Adipocyte (in vitro differentiated cells): ENCODE measurements around the gene FXYD3.

Experiments
- DNase-seq: peaks from one replicate; pipeline ENCODE4 v3.0.0-alpha.2; 2015; ENCODE audit warnings: low read depth
- H3K27me3 ChIP-seq: replicated peaks from 2 replicates; pipeline ENCODE4 v1.7.0; 2013; ENCODE audit warnings: mild to moderate bottlenecking, low read length, moderate library complexity; ENCODE audit not compliant: control insufficient read depth, insufficient read depth
- H3K36me3 ChIP-seq: 2 replicates; pipeline ENCODE4 v1.7.0; 2013; ENCODE audit warnings: low read length, mild to moderate bottlenecking, moderate library complexity; ENCODE audit not compliant: control insufficient read depth, insufficient read depth, severe bottlenecking
- H3K4me1 ChIP-seq: 2 replicates; pipeline ENCODE4 v1.7.0; 2013; ENCODE audit warnings: mild to moderate bottlenecking, low read length, moderate library complexity; ENCODE audit not compliant: control insufficient read depth, insufficient read depth
- H3K4me3 ChIP-seq: 2 replicates; pipeline ENCODE4 v1.7.0; 2013; ENCODE audit warnings: mild to moderate bottlenecking, low read length, moderate library complexity
- H3K9ac ChIP-seq: 2 replicates; pipeline ENCODE4 v1.7.0; 2013; ENCODE audit warnings: mild to moderate bottlenecking, low read length, moderate library complexity
- H3K9me3 ChIP-seq: 2 replicates; pipeline ENCODE4 v1.7.0; 2013; ENCODE audit warnings: mild to moderate bottlenecking, low read length, moderate library complexity; ENCODE audit not compliant: control insufficient read depth

FXYD3 gene

GRCh38 chr19:35088131-35088913, 27.3 kb upstream of the FXYD3 start:
- peaks cover 12% of the 10 kb centered on the region for H3K27me3 ChIP-seq
- peak; percentile 76 for DNase-seq
- H3K4me3 ChIP-seq: no peak overlapping the region
- H3K36me3 ChIP-seq: no peaks in the 10 kb centered on the region
- peaks cover 4% of the 10 kb centered on the region for H3K4me1 ChIP-seq
- no peaks in the 10 kb centered on the region for H3K9me3 ChIP-seq
- no peak overlapping the region for H3K9ac ChIP-seq

DNA sequence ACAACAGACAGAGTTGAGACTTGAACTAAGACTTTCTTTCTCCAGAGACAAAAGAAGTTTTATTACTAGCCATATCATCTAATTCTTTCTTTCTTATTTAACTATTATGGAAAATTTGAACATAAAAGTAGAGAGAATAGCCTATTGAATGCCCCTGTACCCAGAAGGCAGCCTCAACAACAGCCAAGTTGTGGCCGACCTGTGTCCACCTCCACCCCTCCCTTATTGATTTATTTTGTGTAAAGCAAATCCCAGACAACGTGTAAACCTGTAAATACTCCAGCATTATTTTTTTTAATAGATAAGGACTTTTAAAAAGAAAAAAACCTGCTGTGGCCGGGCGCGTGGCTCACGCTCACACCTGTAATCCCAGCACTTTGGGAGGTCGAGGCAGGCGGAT, 26.1 kb upstream of the FXYD3 start:
- Histone ChIP-seq H3K27me3 (peaks cover 5% of the 10 kb centered on the region), H3K36me3 (no peaks in the 10 kb centered on the region), H3K4me1 (peaks cover 4% of the 10 kb centered on the region), H3K4me3 (no peak overlapping the region), H3K9me3 (no peaks in the 10 kb centered on the region), H3K9ac (no peak overlapping the region)
- DNase-seq: no peak

GRCh38 chr19:35090160-35090505, 25.5 kb upstream of the FXYD3 start:
- no peak for DNase-seq
- Histone ChIP-seq H3K9me3 (no peaks in the 10 kb centered on the region), H3K27me3 (peaks cover 5% of the 10 kb centered on the region), H3K36me3 (no peaks in the 10 kb centered on the region), H3K4me3 (no peak overlapping the region), H3K9ac (no peak overlapping the region), H3K4me1 (peaks cover 4% of the 10 kb centered on the region)

GRCh38 chr19:35090506-35091214, 25.0 kb upstream of the FXYD3 start:
- H3K9me3 ChIP-seq: no peaks in the 10 kb centered on the region
- peaks cover 4% of the 10 kb centered on the region for H3K4me1 ChIP-seq
- no peak overlapping the region for H3K4me3 ChIP-seq
- peak overlapping the region; percentile 32 for H3K9ac ChIP-seq
- H3K36me3 ChIP-seq: no peaks in the 10 kb centered on the region
- H3K27me3 ChIP-seq: peaks cover 5% of the 10 kb centered on the region
- peak; percentile 84 for DNase-seq

GRCh38 chr19:35093430-35093829, 22.2 kb upstream of the FXYD3 start:
- H3K36me3 ChIP-seq: no peaks in the 10 kb centered on the region

GRCh38 chr19:35093941-35094647, 21.5 kb upstream of the FXYD3 start:
- H3K9me3 ChIP-seq: no peaks in the 10 kb centered on the region
- H3K4me1 ChIP-seq: peaks cover 4% of the 10 kb centered on the region
- H3K9ac ChIP-seq: no peak overlapping the region
- no peak overlapping the region for H3K4me3 ChIP-seq
- peaks cover 7% of the 10 kb centered on the region for H3K27me3 ChIP-seq
- H3K36me3 ChIP-seq: no peaks in the 10 kb centered on the region
- no peak for DNase-seq

More at GRCh38 chr19:35093430-35093829, 22.2 kb upstream of the FXYD3 start:
- H3K9me3 ChIP-seq: no peaks in the 10 kb centered on the region
- no peak overlapping the region for H3K9ac ChIP-seq
- no peak overlapping the region for H3K4me3 ChIP-seq
- no peak for DNase-seq
- H3K27me3 ChIP-seq: peaks cover 7% of the 10 kb centered on the region
- H3K4me1 ChIP-seq: peaks cover 4% of the 10 kb centered on the region

DNA sequence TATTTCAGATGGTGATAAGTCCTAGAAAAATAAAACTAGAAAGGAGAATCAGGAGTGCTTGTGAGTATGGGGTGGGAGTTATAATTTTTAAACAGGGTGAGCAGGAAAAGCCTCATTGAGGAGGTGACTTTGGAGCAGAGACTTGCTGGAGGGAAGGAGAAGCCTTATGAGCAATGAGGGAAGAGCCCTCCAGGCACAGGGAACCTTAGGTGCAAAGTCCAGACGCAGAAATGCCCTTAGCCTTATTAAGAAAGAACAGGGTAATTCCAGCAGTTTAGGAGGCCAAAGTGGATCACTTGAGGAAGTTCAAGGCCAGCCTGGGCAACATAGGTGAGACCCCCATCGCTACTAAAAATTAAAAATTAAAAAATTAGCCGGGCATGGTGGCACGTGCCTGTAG, 21.0 kb upstream of the FXYD3 start:
- Histone ChIP-seq H3K4me1 (peaks cover 4% of the 10 kb centered on the region), H3K4me3 (no peak overlapping the region), H3K9me3 (no peaks in the 10 kb centered on the region), H3K27me3 (peaks cover 7% of the 10 kb centered on the region), H3K9ac (no peak overlapping the region), H3K36me3 (no peaks in the 10 kb centered on the region)
- no peak for DNase-seq

DNA sequence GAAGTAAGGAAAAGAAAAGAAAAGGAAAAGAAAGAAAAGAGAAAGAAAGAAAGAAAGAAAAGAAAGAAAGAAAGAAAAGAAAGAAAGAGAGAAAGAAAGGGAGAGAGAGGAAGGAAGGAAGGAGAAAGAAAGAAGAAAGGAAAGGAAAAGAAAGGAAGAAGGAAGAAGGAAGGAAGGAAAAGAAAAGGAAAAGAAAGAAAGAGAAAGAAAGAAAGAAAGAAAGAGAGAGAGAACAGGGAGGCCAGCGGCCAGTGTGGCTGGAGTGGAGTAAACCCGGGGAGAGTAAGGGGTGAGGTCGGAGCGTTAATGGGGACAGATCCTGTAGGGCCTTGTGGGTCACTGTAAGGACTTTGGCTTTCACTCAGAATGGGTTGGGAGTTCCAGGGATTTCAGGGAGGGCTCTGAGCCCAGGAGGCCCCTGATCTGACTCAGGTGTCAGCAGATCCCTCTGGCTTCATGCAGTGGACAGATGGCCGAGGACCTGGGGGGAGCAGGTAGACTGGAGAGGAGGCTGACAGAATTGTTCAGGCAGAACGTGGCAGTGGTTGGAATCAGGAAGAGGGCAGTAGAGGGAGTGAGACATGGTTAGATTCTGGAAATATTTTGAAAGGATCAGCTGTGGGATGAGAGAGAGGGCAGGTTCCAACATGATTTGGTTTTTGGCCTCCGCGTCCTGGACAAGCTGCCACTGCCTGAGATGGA, 19.8 kb upstream of the FXYD3 start:
- Histone ChIP-seq H3K9me3 (no peaks in the 10 kb centered on the region), H3K9ac (no peak overlapping the region), H3K4me3 (no peak overlapping the region), H3K27me3 (peaks cover 7% of the 10 kb centered on the region), H3K4me1 (peaks cover 1% of the 10 kb centered on the region), H3K36me3 (no peaks in the 10 kb centered on the region)
- no peak for DNase-seq

DNA sequence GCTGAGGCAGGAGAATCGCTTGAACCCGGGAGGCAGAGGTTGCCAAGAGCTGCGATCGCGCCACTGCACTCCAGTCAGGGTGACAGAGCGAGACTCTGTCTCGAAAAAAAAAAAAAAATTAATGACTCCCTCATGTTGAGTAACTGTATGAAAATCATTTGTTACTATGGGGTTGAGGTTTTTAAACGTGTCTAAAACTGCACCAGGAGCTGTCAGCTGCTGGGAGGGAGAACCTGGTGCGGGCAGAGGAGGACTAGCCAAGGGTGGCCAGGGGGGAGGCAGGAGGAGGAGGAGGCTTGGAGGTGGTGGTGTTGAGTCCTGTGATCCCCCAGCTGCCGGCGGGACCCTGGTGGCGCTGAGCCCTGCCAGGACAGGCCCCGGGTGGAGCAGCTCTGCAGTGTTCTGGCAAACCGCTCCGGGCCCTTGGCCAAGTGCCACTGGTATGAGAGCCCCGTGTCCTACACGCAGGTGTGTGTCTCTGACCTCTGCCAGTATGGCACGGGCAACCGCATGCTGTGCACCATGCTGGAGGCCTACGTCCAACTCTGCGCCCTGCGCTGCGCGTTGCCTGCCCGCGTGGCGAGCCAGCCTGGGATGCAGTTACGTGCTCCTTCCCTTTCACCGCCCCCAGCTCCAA, 17.1 kb upstream of the FXYD3 start:
- Histone ChIP-seq H3K9me3 (no peaks in the 10 kb centered on the region), H3K9ac (no peak overlapping the region), H3K36me3 (no peaks in the 10 kb centered on the region), H3K4me3 (no peak overlapping the region), H3K4me1 (no peaks in the 10 kb centered on the region), H3K27me3 (peaks cover 5% of the 10 kb centered on the region)
- DNase-seq: no peak

DNA sequence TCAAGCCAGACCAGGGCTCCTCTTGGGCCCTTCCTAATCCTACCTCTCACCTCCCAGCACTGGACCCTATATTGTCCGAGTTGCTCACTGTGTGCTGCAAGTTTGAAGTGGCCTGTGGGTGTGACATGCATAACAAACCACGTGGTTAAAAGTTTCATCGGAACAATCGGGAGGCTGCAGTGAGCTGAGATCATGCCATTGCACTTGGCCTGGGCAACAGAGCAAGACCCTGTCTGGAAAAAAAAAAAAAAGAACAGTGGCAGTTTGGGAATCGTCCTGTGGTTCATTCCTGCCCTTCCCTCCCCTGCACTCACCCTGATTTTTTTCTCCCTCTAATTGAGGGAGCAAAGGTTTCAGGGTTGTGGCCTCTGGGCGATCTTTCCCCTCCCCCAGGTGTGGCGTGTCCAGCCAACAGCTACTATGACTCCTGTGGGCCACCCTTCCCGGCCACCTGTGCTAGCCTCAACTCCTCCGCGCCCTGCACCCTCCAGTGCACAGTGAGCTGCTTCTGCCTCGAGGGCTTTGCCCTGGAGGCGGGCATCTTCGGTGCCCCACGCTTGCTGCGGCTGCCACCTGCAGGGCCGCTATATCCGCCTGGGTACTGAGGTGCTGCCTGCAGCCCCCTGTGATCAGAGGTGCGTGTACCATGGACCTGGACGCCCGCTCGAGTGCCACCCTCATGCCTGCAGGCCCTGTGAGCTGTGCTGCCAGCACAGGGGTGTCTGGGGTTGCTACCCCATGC, 16.3 kb upstream of the FXYD3 start:
- Histone ChIP-seq H3K27me3 (peaks cover 5% of the 10 kb centered on the region), H3K9me3 (no peaks in the 10 kb centered on the region), H3K4me3 (no peak overlapping the region), H3K9ac (no peak overlapping the region), H3K4me1 (no peaks in the 10 kb centered on the region), H3K36me3 (no peaks in the 10 kb centered on the region)
- no peak for DNase-seq
